Prostate gland (tissue), 2 donors: Measurements from ENCODE around the gene GNPDA1. TPM values are rescaled to one million over a fixed set of nuclear protein-coding genes. Genes with fewer than 3 reads are reported as not detected.

ENCODE experiments used
- DNase-seq: peaks from one replicate; pipeline ENCODE4 v3.0.0-alpha.2; 2019; ENCODE audit warnings: low spot score
- H3K27ac ChIP-seq, 2 donors: fragments of 200-600 bp; sonication (generic); 2 replicates each; pipeline ENCODE4 v1.5.1; 2017 to 2019
- H3K27me3 ChIP-seq: fragments of 200-600 bp; sonication (generic); replicated peaks from 2 replicates; pipeline ENCODE4 v1.5.1; 2019; ENCODE audit not compliant: insufficient read depth
- H3K36me3 ChIP-seq, 2 donors: fragments of 200-600 bp; sonication (generic); 1 replicate in 1 of 2; 2 replicates in 1 of 2; pipeline versions ENCODE4 v1.5.1 to v1.8.1; 2017 to 2019
- H3K4me1 ChIP-seq: fragments of 200-600 bp; sonication (generic); replicated peaks from 2 replicates; pipeline ENCODE4 v1.5.1; 2019
- H3K4me3 ChIP-seq, 2 donors: fragments of 200-600 bp; sonication (generic); 2 replicates each; pipeline ENCODE4 v1.5.1; 2017 to 2019
- H3K9me3 ChIP-seq: fragments of 200-600 bp; sonication (generic); 2 replicates; pipeline ENCODE4 v1.5.1; 2017
- CTCF ChIP-seq, 4 experiments: fragments of 200-600 bp in 2 of 4; fragments of 450-650 bp in 2 of 4; sonication (generic) in 2 of 4; IDR thresholded peaks; 1 replicate in 3 of 4; 2 replicates in 1 of 4; pipeline ENCODE4 v1.5.1; 2016 to 2019; ENCODE audit warnings: antibody characterized with exemption in 4 of 4, mild to moderate bottlenecking in 2 of 4, moderate library complexity in 2 of 4
- POLR2A ChIP-seq: fragments of 450-650 bp; IDR thresholded peaks from one replicate; pipeline ENCODE4 v1.6.1; 2016; ENCODE audit warnings: antibody characterized with exemption, mild to moderate bottlenecking
- POLR2AphosphoS5 ChIP-seq: sonication (generic); formaldehyde crosslinking; IDR thresholded peaks from one replicate; pipeline ENCODE4 v1.6.1; 2017; ENCODE audit warnings: antibody characterized with exemption
- WGBS: methylation state at CpG from one replicate; pipeline ENCODE4 v1.1.5; 2018; 5-methylcytosine and 5-hydroxymethylcytosine counted together
- intact Hi-C: fragments of 100-400 bp; cut with DNase I; formaldehyde crosslinking; loops from one replicate; pipeline ENCODE4 v1.14.2; 2022
- total RNA-seq, 2 donors: library from RNA; depleted of rRNA; stranded (reverse); fragments of >200 nt; gene quantifications; one replicate each; pipeline ENCODE4 v1.1.0, GENCODE V29; 2016

GNPDA1 gene
- total RNA-seq, 2 donors from 2014 or later, result 30.0 to 58.5 TPM

DNA sequence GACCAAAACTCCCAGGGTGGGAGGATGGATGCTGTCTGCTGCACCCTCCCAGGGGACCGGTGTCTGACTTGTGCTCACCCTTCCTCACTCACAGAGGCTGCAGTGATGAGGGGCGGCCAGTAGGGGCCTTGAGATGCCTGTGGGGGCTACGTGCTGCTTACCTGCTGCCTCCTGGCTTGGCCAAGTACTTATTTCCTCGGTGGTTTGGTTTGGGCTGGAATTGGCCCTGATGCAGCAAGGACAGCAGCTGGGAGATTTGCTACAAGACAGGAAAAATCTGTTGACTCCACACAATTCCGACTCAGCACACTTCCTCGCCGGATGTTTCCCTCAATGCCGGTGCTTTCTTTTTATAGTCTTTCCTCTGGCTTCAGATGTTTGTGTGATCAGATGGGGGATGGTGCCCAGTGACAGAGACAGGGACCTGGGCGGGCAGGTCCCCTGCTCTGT lies 61.5 kb downstream of the GNPDA1 start:
- Histone ChIP-seq H3K27me3 (no peaks in the 10 kb centered on the region), H3K36me3 (no peaks in the 10 kb centered on the region), H3K4me1 (no peaks in the 10 kb centered on the region), H3K9me3 (no peaks in the 10 kb centered on the region), H3K27ac (no peak overlapping the region), H3K4me3 (no peak overlapping the region)
- no peak for DNase-seq
- WGBS, result 32% methylated on average over 9 of the region's 9 CpGs
- TF ChIP-seq POLR2AphosphoS5 (no peak), CTCF (IDR thresholded peaks at IDR 0.05) (no peak), POLR2A (no peak)
- intact Hi-C loops, result no loop called here

Other genes starting within 250 kb of the GNPDA1 start
- 10 to 100 TPM; 49.2 to 81.1 TPM for gene PCDH1, start 134.6 kb downstream of the GNPDA1 start, total RNA-seq
- 10 to 100 TPM; 66.7 to 98.1 TPM for gene DELE1, start 89.2 kb downstream of the GNPDA1 start, total RNA-seq
- 1 to 10 TPM in 1 of 2 donors, under 1 TPM in 1; 0.82 to 1.4 TPM for gene PCDH12, start 54.8 kb downstream of the GNPDA1 start, total RNA-seq
- gene RNF14, start 43.9 kb downstream of the GNPDA1 start, total RNA-seq, result 10 to 100 TPM; 40.8 to 66.9 TPM
- 100 to 1,000 TPM; 134 to 234 TPM for gene NDFIP1, start 95.8 kb upstream of the GNPDA1 start, total RNA-seq